GM10847 (cell line): ENCODE data around the gene ALMS1.

Experiments
- POLR2A ChIP-seq: IDR thresholded peaks from 2 replicates; pipeline ENCODE4 v1.6.1; 2011; ENCODE audit not compliant: insufficient read length; ENCODE audit errors: extremely low read depth

Gene ALMS1

GRCh38 chr2:73386894-73387636, 1.4 kb downstream of the ALMS1 start:
- no peak for TF ChIP-seq POLR2A

- TF ChIP-seq POLR2A = no peak
Measured at GRCh38 chr2:73402386-73403103, 16.9 kb downstream of the ALMS1 start.

- TF ChIP-seq POLR2A = no peak
Measured at GRCh38 chr2:73403237-73403636, 17.6 kb downstream of the ALMS1 start.

GRCh38 chr2:73404409-73404808, 18.8 kb downstream of the ALMS1 start:
- TF ChIP-seq POLR2A = no peak

- TF ChIP-seq POLR2A = no peak
Measured at GRCh38 chr2:73406996-73407395, 21.4 kb downstream of the ALMS1 start.

GRCh38 chr2:73408198-73408597, 22.6 kb downstream of the ALMS1 start:
- no peak for TF ChIP-seq POLR2A

- TF ChIP-seq POLR2A = no peak
Measured at GRCh38 chr2:73414696-73415095, 29.1 kb downstream of the ALMS1 start.

- TF ChIP-seq POLR2A = no peak
Measured at GRCh38 chr2:73415906-73416305, 30.3 kb downstream of the ALMS1 start.

- TF ChIP-seq POLR2A = no peak
Measured at GRCh38 chr2:73418343-73418742, 32.7 kb downstream of the ALMS1 start.

- no peak for TF ChIP-seq POLR2A
Measured at GRCh38 chr2:73423913-73424312, 38.3 kb downstream of the ALMS1 start.

GRCh38 chr2:73426176-73426575, 40.5 kb downstream of the ALMS1 start:
- TF ChIP-seq POLR2A = no peak

GRCh38 chr2:73436019-73436418, 50.4 kb downstream of the ALMS1 start:
- no peak for TF ChIP-seq POLR2A

- no peak for TF ChIP-seq POLR2A
Measured at GRCh38 chr2:73444202-73444601, 58.6 kb downstream of the ALMS1 start.

GRCh38 chr2:73448856-73449255, 63.2 kb downstream of the ALMS1 start:
- no peak for TF ChIP-seq POLR2A

- no peak for TF ChIP-seq POLR2A
Measured at GRCh38 chr2:73449404-73449803, 63.8 kb downstream of the ALMS1 start.

GRCh38 chr2:73451263-73451972, 65.8 kb downstream of the ALMS1 start:
- TF ChIP-seq POLR2A = no peak

- TF ChIP-seq POLR2A = no peak
Measured at GRCh38 chr2:73457982-73458381, 72.3 kb downstream of the ALMS1 start.

GRCh38 chr2:73468376-73468775, 82.7 kb downstream of the ALMS1 start:
- no peak for TF ChIP-seq POLR2A
